GM23338 (cell line): ENCODE results near the gene ADCY4.
A peak's percentile ranks its signal among the peaks of the same experiment; 100 is the strongest.

Experiments used
- CTCF ChIP-seq, 2 experiments: fragments of 200-600 bp in 1 of 2; sonication (generic) in 1 of 2; conservative IDR thresholded peaks; 2 replicates each; pipeline versions ENCODE4 v1.5.1 to v1.6.1; 2016 to 2017; ENCODE audit warnings: antibody characterized with exemption in 2 of 2, low read depth in 2 of 2, mild to moderate bottlenecking in 2 of 2, moderate library complexity in 1 of 2
- ETS1 ChIP-seq: IDR thresholded peaks from 2 replicates; pipeline ENCODE4 v1.6.1; 2016; ENCODE audit warnings: antibody characterized with exemption
- EZH2 ChIP-seq: fragments of 200-600 bp; sonication (generic); IDR thresholded peaks from one replicate; pipeline ENCODE4 v1.8.0; 2017; ENCODE audit warnings: antibody characterized with exemption, mild to moderate bottlenecking, low read depth; ENCODE audit not compliant: unreplicated experiment
- EZH2phosphoT487 ChIP-seq: fragments of 200-600 bp; sonication (generic); IDR thresholded peaks from one replicate; pipeline ENCODE4 v1.8.1; 2018; ENCODE audit warnings: antibody characterized with exemption; ENCODE audit not compliant: unreplicated experiment
- POLR2AphosphoS5 ChIP-seq: IDR thresholded peaks from 2 replicates; pipeline ENCODE4 v1.6.1; 2016; ENCODE audit warnings: antibody characterized with exemption, low read depth
- ZNF462 ChIP-seq: fragments of 250-450 bp; sonication (Bioruptor Pico); IDR thresholded peaks from 2 replicates; pipeline ENCODE4 v1.5.0; 2020; ENCODE audit warnings: mild to moderate bottlenecking, moderate library complexity

- TF ChIP-seq ZNF462 (CRISPR knock-in tag) (no peak), CTCF (conservative IDR thresholded peaks at IDR 0.05; ENCODE audit: low read depth in 2 of 2) (peak; percentile 79 to 86), POLR2AphosphoS5 (no peak), ETS1 (no peak), EZH2phosphoT487 (no peak), EZH2 (no peak)
Measured at GRCh38 chr14:24296341-24297157, 38.3 kb downstream of the ADCY4 start.
